GM18511 (cell line): Measurements from ENCODE around the gene POLR2I.
A peak's percentile ranks its signal among the peaks of the same experiment; 100 is the strongest.

Experiments
- ATAC-seq: cut with Tn5 transposase; IDR thresholded peaks from one replicate; pipeline ENCODE4 v1.9.1; 2021; ENCODE audit warnings: mild to moderate bottlenecking, moderate library complexity; ENCODE audit not compliant: unreplicated experiment

The POLR2I gene

DNA sequence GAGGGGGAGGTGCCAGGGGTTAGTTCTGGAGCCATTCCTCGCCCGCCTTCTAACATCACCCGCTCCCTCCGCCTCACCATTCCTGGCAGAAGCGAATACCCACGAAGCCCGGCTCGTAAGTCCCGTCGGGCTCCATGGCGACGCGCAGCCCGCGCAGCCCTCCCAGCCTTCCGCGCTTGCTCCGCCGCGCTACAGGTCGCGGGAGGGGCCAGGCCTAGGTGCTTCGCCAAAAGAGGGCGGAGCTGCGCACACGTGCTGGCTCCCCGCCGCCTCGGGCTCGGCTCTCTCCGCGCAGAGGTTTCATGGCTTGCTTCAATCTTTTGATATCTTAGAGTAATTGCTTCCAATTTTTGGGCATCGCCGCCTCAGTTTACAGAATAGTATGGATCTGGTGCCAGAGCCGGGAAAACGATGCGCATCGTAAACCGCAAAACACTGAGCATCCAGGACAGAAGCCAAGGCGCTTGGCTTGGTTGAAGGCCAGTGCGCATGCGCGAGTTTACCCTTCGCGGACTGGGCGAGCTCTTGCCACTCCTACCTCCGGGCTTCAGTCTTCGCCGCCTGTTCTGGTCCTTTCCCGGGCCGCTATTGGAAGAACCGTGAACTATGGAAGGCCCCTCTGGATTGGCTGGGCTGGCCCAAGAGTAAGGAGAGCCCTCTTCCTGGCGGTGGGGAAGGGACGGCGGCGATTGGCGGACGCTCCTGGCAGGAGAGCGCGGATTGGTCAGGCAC lies at the start of gene POLR2I:
Gene POLR2I (minus strand): TSS at position 155 of the 732 bp plus-strand sequence. CDS start 19 bp downstream, at position 136.
- ATAC-seq, result peak; percentile 84

DNA sequence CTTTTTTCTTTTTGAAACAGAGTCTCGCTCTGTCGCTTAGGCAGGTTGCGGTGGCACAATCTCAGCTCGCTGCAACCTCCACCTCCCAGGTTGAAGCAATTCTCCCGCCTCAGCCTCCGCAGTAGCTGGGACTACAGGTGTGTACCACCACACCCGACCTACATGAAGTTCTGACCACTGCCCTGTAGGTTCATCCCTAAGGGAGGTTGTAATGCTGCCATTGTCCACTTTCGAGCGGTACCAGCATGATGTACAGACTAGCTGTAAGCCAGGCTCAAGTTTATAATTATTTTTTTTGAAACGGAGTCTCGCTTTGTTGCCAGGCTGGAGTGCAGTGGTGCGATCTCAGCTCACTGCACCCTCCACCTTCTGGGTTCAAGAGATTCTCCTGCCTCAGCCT lies 49.1 kb upstream of the POLR2I start:
- no peak for ATAC-seq

DNA sequence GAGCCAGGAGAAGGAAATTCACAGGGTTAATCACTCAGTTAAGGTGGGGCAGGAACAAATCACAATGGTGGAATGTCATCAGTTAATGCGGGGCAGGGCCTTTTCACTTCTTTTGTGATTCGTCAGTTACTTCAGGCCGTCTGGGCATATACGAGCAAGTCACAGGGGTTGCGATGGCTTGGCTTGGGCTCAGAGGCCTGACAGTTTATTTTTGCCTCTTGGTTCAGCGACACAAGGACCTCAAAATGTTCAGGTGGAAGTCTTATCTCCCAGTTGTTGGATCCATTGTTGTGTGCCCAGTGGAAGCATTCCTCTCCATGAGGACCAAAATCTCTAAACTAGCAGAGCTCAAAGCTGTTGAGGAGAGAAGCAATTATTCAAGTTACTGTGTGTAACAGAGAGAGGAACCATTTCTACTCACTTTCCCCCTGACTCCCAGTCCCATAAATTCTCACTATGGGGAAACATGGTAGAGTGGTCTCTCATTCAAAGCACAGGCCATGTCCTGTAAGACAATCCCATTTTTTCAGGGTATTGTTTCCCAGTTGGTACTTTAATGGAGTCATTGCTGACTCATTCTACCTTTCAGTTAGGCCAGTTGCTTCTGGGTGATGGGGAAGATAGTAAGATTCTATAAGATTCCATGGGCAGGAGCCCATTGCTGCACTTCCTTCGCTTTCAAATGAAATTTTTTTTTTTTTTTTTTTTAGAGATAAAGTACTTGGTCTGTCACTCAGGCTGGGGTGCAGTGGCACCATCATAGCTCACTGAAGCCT lies 46.3 kb upstream of the POLR2I start:
- no peak for ATAC-seq

DNA sequence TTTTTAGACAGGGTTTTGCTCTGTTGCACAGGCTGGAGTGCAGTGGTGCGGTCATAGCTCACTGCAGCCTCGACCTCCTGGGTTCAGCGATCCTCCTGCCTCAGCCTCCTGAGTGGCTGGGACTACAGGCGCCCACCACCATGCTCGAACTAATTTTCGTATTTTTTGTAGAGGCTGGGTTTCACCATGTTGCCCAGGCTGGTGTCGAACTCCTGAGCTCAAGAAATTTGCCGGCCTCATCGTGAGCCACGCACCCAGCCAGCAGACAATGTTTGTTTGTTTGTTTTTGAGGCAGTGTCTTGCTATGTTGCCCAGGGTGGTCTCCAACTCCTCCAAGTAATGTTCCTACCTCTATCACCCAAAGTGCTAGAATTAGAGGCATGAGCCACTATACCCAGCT lies 38.5 kb upstream of the POLR2I start:
- ATAC-seq, result no peak

DNA sequence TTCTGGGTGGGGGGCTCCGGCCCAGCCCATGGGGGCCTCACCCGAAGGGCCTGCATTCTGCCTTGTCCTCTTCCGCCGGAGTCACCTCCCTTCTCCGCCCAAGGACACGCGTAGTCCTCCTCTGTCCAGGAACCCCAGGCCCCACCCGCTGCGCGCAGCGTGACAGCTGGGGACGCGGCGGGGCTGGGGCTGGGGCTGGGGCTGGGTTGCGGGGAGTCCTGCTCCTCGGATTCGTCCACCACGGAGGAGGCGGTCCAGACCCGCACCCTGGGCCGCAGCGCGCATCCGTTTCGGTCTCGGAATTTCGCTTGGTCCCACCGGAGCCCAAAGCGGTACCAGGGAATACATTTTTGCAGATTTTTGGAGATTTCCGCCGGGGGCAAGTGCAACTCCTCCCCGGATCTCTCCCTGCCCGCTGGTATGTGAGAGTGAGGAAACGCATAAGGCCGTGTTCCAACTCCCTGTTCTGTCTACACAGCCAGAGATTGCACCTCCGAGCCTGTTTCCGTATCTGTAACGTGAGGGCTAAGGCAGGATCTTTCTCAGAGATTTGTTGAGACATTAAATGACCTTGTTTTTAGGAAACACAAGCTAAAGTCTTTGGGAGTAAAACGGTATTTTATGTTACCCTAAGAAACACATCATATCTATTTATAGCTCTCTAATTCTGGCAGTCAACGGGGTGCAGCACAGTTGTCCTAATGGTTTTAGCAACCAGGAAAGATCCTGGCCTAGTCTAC lies 37.8 kb upstream of the POLR2I start, which contains the start of gene COX7A1:
Gene COX7A1 (minus strand): TSS at position 96 of the 740 bp plus-strand sequence. CDS start 40 bp downstream, at position 56.
- no peak for ATAC-seq

DNA sequence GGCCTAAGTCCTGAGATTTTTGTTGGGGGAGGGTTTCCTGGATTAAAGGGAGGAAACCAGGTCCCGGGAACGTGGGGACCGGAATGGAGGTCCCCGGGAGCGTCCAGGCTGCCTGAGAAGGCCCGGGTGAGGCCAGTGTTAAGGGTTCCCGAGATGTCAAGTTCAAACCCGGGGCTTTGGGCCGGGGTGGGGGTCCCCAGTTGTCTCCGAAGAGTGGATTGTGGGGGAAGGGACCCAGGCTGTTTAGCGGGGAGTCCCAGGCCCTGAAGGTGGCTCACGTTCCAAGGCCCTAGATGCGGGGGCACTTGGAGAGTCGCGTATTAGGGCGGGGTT lies 37.3 kb upstream of the POLR2I start:
- ATAC-seq, result no peak

DNA sequence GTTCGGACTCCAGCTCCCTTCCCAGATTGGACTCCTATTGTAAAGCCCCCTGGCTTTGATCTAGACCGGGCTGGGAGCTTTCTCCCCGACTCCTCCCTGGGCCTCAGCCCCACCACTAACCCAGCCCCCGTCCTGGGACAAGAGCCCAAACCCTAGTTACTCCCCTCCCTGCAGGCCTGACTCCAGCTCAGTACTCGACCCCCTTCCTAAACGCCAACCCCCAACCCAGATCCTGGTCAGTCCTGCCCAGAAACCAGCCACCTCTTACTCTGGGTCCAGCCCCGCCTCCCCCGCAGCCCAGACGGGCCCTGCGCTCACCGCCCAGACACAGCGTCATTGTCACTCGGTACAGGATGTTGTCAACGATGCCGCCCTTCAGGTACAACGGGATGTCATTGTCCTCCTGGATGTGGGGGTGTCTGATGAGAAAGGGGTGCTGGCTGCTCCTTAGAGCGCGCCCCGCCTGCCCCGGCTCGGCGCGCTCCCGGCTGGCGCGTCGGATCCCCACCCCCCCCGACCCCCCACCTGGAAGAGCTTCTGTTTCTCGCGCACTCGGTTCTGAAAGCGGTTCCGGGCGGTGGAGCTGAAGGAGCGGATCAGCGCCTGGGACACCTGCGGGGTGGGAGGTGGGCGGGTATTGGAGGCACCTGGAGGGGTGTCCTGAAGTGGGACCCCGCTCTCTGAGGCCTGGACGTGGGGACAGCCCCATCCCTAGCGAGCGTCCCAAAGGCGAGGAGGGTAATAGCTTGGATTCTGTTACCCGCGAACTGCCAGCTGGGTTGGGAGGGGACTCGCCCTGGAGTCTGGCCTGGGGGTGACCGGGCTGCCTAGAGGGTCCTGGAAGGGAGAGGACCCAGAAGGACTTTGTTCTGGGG lies 36.7 kb upstream of the POLR2I start:
- no peak for ATAC-seq

DNA sequence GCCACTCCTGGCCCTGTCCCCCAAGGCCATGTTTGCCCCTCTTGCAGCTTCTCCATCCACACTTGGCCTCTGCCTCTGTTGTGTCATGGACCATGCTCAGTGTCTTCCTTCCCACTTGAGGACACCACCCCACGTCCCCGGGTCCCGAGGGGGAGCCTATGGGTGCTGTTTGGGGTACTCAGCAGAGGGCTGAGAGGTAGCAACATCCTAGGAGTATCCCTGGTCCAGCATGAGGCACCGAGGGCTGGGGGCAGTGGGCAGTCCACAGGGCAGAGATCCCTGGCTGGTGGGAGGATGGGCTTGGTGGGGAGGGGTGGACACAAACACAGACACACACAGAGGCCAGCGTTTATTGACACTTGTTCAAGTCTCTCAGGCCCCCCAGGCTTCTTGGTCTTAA lies 35.9 kb upstream of the POLR2I start:
- no peak for ATAC-seq

DNA sequence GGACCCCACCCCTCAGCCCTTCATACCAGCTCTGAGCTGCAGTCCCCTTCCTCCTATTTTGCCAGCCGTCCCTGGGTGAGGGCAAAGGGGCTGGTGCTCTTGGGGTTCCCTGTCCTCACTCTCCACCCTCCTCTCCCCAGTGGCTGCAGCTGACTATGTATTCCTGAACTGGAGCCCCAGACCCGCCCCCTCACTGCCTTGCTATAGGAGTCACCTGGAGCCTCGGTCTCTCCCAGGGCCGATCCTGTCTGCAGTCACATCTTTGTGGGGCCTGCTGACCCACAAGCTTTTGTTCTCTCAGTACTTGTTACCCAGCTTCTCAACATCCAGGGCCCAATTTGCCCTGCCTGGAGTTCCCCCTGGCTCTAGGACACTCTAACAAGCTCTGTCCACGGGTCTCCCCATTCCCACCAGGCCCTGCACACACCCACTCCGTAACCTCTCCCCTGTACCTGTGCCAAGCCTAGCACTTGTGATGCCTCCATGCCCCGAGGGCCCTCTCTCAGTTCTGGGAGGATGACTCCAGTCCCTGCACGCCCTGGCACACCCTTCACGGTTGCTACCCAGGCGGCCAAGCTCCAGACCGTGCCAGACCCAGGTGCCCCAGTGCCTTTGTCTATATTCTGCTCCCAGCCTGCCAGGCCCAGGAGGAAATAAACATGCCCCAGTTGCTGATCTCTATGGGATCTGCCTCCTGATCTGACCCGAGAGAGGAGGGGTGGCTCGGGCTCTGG lies 35.2 kb upstream of the POLR2I start:
- ATAC-seq, result no peak

DNA sequence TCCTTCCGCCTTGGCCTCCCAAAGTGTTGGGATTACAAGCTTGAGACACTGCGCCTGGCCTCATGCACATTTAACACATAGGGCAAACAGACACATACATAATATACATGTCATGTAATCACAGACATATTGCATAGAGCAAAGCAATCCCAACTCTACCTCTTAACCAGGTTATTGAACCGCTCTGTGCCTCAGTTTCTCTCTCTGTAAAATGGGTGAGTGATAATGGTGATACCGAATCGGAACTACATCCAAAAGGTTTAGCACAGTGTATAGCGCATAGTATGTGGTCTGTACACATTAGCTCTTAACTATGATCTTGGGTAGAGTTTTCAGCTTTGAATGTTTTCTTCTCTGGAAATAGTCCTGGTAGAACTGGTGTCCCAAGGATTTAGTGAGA lies 29.9 kb upstream of the POLR2I start:
- no peak for ATAC-seq

DNA sequence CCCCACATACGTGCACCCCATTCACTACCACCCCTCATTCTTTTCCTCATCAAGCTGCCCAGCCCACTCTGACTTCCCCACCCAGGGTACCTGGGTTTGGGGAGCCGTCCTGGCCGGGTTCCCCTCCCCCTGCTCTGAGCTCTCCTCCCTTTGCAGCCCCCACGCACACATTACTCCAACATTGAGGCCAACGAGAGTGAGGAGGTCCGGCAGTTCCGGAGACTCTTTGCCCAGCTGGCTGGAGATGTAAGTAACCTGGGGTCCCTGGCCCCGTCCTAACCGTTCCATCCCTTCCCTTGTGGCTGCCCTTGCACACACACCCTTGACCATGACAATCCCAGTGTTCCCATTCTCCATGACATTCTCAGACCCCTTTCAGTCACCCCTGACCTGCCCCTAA lies 27.8 kb upstream of the POLR2I start:
- no peak for ATAC-seq

DNA sequence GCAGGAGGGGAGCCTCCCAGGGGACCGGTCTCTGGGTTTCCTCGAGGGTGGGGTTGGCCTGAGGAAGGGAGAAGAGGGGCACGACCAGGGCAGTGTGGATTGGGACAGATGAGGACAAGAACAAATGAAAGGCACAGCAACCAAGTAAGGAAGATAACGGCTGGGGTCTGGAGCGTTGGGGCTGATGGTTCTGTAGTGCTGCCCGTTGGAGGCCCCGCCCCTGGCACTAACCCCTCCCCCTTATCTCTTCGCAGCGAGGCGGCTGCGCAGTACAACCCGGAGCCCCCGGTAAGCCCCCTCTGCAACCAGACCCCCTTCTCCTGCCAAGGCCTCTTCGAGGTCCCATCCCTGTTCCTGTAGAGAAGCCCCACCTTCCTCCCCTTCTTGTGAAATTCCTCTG lies 27.4 kb upstream of the POLR2I start:
- no peak for ATAC-seq

DNA sequence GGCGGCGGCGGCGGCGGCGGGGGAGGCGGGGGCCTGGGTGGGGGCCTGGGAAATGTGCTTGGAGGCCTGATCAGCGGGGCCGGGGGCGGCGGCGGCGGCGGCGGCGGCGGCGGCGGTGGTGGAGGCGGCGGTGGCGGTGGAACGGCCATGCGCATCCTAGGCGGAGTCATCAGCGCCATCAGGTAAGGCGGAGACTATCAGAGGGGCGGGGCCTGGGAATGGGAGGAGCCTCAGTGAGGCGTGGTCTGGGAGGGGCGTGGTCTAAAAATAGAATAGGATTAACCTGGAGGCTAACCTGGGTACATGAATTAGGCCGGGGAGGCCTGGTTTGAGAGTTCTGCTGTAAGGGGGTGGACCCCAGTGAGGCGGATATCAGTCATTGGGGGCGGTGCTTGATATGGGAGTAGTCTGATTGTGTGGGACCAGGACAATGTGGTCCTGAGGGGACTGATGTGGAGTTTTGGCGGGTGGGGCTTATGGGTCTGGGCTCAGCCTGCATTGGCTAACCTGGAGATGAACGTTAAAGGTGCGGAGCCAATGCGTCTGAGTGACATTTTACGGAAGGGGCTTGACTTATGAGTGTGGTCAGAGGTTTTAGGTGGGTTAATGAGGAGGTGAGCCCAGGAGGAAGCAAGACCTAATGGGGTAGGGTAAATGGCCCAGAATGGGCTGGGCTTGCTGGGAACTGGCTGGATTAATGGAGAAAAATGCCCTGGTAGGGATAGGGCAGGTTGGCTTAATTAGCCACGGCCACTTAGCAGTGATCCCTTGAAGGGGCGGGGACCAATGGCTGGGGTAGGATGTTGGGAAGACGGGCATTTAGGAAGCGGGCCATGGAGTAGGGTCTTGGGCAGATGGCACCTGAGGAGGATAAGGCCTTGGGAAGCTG lies 26.6 kb upstream of the POLR2I start:
- peak; percentile 42 for ATAC-seq

DNA sequence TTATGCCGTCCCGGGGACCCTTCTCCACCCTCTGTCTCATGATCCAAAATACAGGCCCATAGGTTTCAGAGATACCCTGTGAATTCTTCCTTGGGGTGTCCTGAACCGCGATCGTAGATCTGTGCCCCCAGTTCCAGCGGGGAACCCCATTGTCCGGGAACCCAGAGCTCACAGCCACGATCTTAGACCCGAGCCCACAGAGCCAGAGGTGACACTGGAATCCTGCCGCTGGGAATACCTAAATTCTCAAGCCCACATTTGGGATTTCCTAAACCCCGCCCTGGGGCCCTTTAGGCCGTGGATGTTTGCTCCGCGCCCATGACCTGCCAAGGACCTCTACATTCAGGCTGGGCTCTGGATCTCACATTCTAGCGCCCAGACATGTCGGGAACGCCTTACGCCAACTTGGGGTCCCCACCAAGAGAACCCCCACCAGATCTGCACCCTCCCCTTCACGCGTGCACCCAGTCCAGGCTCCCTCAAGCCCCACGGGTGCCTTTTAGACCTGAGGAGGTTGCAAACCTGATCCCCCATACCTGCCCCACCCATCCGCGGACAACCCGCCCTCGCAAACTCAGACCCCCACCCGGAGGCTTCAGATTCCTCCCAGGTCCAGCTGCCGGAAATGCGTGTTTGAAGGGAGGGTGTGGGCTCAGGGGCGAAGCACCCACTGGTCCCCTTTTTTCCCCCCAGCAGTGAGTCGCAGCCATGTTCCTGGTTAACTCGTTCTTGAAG lies 25.8 kb upstream of the POLR2I start:
- peak; percentile 27 for ATAC-seq

DNA sequence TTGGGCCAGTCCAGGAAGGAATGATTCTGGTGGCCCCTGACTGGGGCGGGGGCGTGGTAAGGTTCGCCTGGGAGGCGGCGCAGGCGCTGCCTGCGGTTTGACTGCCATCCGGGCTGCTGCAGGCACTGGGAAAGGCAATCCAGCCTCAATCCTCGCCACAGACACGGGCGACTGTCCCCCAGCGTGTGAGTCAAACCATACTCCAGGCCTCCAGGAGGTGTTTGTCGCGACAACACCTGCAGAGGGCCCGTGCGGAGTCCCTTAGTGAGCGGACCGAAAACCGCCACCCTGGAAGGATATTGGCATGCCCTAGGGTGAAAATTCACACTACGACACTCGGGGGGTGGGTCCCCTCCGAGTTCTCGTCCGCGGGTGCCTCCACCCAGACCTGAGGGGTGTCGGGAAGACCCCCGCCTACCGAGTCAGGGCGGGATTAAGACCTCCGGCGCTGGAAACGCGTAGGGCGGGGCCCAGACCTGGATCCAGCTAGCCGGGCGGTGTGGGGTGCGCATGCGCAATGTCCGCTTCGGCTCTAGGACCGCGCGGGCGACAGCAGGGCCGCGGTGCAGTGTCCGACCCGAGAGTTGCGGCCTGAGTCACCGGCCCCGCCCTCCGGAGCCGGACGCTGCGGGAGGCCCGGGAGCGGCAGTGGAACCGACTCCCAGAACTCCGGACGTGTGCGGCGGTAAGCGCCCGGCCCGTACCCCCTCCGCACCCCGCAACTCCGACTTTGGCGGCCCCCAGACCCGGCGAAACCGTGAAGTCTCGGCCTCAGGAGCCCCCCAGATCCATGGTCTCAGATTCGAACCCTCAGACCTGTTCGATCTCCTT lies 25.0 kb upstream of the POLR2I start, which contains the start of gene CAPNS1:
Gene CAPNS1 (plus strand): TSS at position 594 of the 831 bp plus-strand sequence. CDS start 946 bp downstream, outside the sequence.
- ATAC-seq, result peak; percentile 84

DNA sequence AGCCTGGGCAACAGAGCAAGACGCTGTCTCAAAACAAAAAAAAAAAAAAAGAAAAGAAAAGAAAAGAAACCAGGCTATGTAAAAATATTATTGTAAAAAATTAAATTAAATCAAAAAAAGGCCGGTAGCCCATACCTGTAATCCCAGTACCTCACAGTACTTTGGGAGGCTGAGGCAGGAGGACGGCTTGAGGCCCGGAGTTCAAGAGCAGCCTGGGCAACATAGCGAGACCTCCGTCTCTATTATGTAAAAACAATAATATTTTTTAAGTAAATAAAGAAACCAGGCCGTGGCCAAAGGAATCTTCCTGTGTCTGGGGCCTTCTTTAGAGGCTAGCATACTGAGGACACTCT lies 24.4 kb upstream of the POLR2I start:
- ATAC-seq, result no peak

DNA sequence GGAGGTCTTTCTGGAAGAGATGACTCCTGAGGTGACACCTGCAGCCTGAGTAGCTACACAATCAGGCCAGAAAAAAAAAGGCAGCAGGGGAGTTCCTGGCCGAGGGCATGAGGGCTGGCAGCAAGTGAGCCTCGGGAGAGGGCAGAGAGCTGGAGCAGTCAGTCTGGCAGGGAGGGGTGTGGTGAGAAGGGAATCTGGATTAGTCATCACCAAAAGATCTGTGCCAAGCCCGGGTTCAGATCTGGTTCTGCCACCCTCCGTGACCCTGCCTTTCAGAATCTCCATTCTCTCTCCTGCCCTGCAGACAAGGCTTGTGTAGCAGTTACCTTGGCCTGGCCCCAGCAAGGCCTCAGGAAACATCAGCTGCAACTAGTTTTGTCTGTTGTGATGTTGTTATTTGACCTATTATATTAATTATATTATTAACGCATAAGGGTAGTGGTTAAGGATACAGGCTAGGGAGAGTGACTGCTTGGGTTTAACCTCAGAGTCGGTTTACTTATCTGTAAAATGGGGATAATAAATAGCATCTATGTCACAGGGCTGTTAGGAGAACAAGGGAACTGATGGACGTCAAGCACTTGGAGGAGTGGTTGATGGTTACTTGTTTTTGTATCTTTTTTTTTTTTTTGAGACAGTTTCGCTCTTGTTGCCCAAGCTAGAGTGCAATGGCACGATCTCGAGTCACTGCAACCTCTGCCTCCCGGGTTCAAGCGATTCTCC lies 22.4 kb upstream of the POLR2I start:
- ATAC-seq, result no peak
